ENCODE data around the gene SAPCD2. TPM values are rescaled to one million over a fixed set of nuclear protein-coding genes. Genes with fewer than 3 reads are reported as not detected.
A peak's percentile ranks its signal among the peaks of the same experiment; 100 is the strongest.

The SAPCD2 gene
- total RNA-seq, 2 donors from 2014 or later = 10.3 to 16.8 TPM

- intact Hi-C loops (cut with DNase I, micrococcal nuclease) = loop anchor here in 1 of 2 donors (10.0 kb wide), 1 partner anchor 84 kb away; the partner anchor contains the start of genes C8G and FBXW5
- peak; percentile 59 for ATAC-seq
- peak; percentile 74 to 89 for DNase-seq
Measured at GRCh38 chr9:137029058-137029936, 41.1 kb downstream of the SAPCD2 start.

GRCh38 chr9:137028263-137029057, 41.9 kb downstream of the SAPCD2 start:
- peak; percentile 77 to 81 for DNase-seq
- intact Hi-C loops (cut with DNase I, micrococcal nuclease) = loop anchor here in 1 of 2 donors (10.0 kb wide), 1 partner anchor 84 kb away; the partner anchor contains the start of genes C8G and FBXW5
- peak; percentile 71 for ATAC-seq

GRCh38 chr9:137027369-137028262, 42.7 kb downstream of the SAPCD2 start, which contains the start of gene ABCA2:
Gene ABCA2 (minus strand): TSS chr9:137028237. CDS start chr9:137028140, 97 bp downstream.
- no peak for ATAC-seq
- intact Hi-C loops (cut with DNase I, micrococcal nuclease) = loop anchor here in 1 of 2 donors (10.0 kb wide), 1 partner anchor 83 kb away; the partner anchor contains the start of genes C8G and FBXW5
- no peak for DNase-seq

GRCh38 chr9:137026828-137027227, 43.5 kb downstream of the SAPCD2 start:
- DNase-seq (no peak), ATAC-seq (no peak)
- intact Hi-C loops (cut with DNase I, micrococcal nuclease) = loop anchor here in 1 of 2 donors (10.0 kb wide), 1 partner anchor 82 kb away; the partner anchor contains the start of genes C8G and FBXW5

GRCh38 chr9:137026384-137026783, 44.0 kb downstream of the SAPCD2 start:
- no peak for ATAC-seq
- no peak for DNase-seq
- intact Hi-C loops (cut with DNase I, micrococcal nuclease) = loop anchor here in 1 of 2 donors (10.0 kb wide), 1 partner anchor 82 kb away; the partner anchor contains the start of genes C8G and FBXW5

- peak; percentile 16 for ATAC-seq
- intact Hi-C loops (cut with DNase I, micrococcal nuclease) = loop anchor here in 1 of 2 donors (10.0 kb wide), 1 partner anchor 81 kb away; the partner anchor contains the start of genes C8G and FBXW5
Measured at GRCh38 chr9:137025517-137025966, 44.8 kb downstream of the SAPCD2 start.

GRCh38 chr9:137023583-137023991, 46.8 kb downstream of the SAPCD2 start:
- DNase-seq (no peak), ATAC-seq (no peak)
- intact Hi-C loops (cut with DNase I, micrococcal nuclease) = loop anchor here in 1 of 2 donors (10.0 kb wide), 1 partner anchor 79 kb away; the partner anchor contains the start of genes C8G and FBXW5

More at GRCh38 chr9:137025517-137025966, 44.8 kb downstream of the SAPCD2 start:
- DNase-seq = peak; percentile 68 to 73

- no peak for ATAC-seq
- DNase-seq = no peak
- intact Hi-C loops (cut with DNase I, micrococcal nuclease) = loop anchor here in 1 of 2 donors (10.0 kb wide), 1 partner anchor 78 kb away; the partner anchor contains the start of genes C8G and FBXW5
Measured at GRCh38 chr9:137023157-137023556, 47.2 kb downstream of the SAPCD2 start.

- intact Hi-C loops (cut with DNase I, micrococcal nuclease) = loop anchor here in 1 of 2 donors (10.0 kb wide), 1 partner anchor 78 kb away; the partner anchor contains the start of genes C8G and FBXW5
- ATAC-seq (no peak), DNase-seq (no peak)
Measured at GRCh38 chr9:137022662-137023008, 47.7 kb downstream of the SAPCD2 start.

GRCh38 chr9:137021979-137022661, 48.2 kb downstream of the SAPCD2 start:
- peak; percentile 97 to 98 for DNase-seq
- intact Hi-C loops (cut with DNase I, micrococcal nuclease) = loop anchor here in 1 of 2 donors (10.0 kb wide), 1 partner anchor 77 kb away; the partner anchor contains the start of genes C8G and FBXW5

GRCh38 chr9:137021568-137021978, 48.8 kb downstream of the SAPCD2 start:
- intact Hi-C loops (cut with DNase I, micrococcal nuclease) = loop anchor here in 1 of 2 donors (10.0 kb wide), 1 partner anchor 77 kb away; the partner anchor contains the start of genes C8G and FBXW5
- peak; percentile 37 for ATAC-seq
- peak in 1 of 2 donors; percentile 66 for DNase-seq

More at GRCh38 chr9:137021979-137022661, 48.2 kb downstream of the SAPCD2 start:
- ATAC-seq = peak; percentile 87

- DNase-seq (no peak), ATAC-seq (no peak)
- intact Hi-C loops (cut with DNase I, micrococcal nuclease) = loop anchor here in 1 of 2 donors (10.0 kb wide), 1 partner anchor 76 kb away; the partner anchor contains the start of genes C8G and FBXW5
Measured at GRCh38 chr9:137020771-137021567, 49.4 kb downstream of the SAPCD2 start.

GRCh38 chr9:137019891-137020683, 50.3 kb downstream of the SAPCD2 start:
- intact Hi-C loops (cut with DNase I, micrococcal nuclease) = loop anchor here in 1 of 2 donors (10.0 kb wide), 1 partner anchor 75 kb away; the partner anchor contains the start of genes C8G and FBXW5
- no peak for ATAC-seq

GRCh38 chr9:137018761-137019559, 51.4 kb downstream of the SAPCD2 start:
- ATAC-seq = no peak

More at GRCh38 chr9:137019891-137020683, 50.3 kb downstream of the SAPCD2 start:
- no peak for DNase-seq

More at GRCh38 chr9:137018761-137019559, 51.4 kb downstream of the SAPCD2 start:
- intact Hi-C loops (cut with DNase I, micrococcal nuclease) = no loop called here
- DNase-seq = no peak

All from left colon (tissue), 2 donors.